ENCODE data around the gene RAET1L.
"Not testable (repeated sequence)": the region's sequence is repeated elsewhere in the genome, so short reads cannot be mapped to it uniquely, and the experiment has no call there.

RAET1L gene

DNA sequence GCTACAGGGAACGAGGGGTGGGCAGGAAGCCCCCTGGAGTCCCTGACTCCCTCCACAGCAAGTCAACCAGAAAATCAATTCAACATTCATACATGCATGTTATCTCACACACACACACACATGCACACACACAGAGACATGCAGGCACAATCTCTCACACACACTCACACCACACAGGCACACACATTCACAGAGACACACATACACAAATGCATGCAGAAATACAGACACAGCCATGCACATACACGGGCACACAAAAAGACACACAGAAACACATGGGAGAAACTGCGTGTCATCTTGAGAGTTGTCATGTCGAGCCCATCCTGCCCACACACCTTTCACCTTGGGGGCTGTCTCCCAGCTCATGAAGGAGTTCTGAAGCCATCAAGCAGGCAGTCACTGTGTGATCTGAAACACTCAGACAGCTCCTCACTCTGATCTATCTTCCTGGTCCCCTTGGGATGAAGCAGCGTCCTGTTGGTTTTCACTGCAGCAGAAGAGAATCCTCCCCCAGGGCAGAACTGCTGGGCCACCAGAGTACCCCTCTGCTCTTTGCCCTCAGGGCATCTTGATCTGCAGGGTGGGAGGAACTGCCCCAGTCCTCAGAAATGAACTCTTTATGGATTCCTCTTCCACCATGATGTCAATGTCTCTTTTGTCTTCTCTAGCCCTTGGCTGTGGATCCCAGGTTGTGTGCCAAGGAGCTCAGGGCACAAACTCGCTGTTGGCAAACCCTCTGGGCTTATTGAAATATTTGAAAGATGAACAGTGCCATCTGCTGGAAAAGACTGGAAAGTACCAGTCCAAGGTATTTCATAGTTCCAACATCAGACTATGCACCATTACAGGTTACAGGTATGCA, 8.8 kb downstream of the RAET1L start:
- peak; percentile 87 for DNase-seq (ENCODE audit: low spot score)

DNA sequence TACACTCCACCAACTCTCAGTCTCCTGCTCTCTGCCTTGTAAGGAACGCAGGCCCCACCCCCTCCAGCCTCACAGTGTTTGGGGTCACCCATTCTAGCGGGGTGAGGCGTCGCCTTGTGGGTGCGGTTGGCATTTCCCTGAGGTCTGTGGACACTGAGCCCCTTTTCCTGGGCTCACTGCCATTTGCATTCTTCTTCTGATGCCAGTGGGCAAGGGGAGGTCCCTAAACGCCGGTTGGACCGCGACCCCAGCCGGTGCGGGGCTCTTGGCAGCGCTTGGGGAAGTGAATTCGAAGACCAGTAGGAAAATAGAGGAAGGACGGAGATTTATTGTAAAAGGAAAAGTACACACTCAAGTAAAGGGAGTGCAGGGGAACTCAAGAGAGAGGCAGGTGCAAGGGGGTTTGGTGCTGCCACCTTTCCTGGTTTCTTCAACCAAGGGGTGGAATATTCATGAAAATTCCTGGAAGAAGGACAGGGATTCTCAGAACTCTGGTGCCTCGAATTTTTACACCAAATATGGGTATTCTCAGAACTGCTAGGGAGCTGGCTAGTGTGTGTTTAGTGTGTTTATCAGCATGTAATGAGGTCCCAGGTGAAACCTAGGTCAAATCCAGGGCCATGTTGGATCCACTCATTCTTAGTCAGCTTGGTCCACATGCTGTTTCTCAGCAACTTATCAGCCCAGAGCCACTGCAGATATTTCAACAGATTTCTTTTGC, 9.9 kb downstream of the RAET1L start:
- not testable (repeated sequence) for DNase-seq (ENCODE audit: low spot score)

DNA sequence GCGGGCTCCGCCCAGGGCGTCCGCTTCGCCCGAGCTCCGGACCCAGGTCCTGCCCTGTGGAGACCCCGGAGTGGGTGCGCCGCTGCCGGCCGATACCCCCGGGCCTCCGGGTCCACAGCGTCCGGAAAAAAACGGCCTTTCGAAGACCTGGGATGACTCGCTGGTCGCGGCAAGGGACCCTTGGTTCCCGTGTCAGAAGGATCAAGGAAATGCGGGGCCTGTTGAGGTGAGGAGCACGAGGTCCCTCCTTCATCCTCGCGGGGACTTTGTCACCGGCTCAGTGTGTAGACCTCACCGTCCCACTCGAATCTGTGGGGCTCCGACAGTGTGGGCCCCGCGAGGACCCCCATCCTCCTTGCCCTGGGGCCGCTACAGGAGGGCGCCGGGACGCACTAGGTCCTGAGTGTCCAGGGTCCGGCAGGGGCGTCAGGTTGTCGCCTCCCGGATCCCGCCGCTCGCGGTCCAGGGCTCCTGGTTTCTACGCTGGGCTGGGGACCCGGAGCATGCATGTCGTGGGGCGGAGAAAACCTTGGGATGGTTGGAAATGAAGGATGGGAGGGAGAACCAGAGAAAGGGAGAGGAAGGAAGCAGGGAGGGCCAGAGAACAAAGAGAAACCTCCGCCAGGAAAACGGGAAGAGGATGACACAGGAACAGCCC, 10.6 kb downstream of the RAET1L start:
- not testable (repeated sequence) for DNase-seq (ENCODE audit: low spot score)

DNA sequence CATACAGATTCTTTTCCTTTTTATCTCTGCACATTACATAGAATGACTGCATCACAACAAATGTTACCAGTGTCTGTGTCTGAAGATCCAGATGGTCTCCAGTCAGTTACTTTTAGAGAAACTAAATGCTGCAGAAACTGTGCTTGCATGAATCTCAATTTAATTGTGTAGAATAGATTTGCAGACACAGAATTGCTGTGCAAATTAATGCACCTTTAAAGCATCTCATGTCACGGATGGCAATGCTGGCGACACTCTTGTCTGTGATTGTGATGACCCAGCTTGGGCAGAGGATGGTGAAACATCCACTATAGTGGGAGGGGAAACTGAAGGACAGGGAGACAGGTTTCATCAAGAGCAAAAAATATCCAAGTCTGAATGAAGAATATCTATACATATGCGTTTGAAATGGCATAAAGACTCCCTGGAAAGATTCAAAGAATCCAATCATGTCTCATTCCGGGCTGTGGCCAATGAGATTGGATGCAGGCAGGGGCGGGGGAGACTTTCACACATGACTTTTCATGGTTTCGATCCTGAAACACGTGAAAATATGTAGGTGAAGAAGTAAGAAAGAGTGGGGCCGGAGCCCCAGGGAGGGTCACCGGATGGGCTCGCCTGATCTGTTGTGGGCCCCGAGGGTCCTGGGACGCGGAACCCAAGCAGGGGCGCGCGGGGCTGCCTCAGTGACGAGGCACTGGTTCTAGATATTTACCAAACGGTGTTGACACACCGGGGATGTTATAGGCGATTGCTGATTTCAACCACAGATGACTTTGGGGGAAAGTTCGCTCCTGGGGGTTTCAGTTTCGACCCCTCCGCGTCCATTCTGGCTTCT, 11.3 kb downstream of the RAET1L start:
- DNase-seq (ENCODE audit: low spot score): not testable (repeated sequence)

DNA sequence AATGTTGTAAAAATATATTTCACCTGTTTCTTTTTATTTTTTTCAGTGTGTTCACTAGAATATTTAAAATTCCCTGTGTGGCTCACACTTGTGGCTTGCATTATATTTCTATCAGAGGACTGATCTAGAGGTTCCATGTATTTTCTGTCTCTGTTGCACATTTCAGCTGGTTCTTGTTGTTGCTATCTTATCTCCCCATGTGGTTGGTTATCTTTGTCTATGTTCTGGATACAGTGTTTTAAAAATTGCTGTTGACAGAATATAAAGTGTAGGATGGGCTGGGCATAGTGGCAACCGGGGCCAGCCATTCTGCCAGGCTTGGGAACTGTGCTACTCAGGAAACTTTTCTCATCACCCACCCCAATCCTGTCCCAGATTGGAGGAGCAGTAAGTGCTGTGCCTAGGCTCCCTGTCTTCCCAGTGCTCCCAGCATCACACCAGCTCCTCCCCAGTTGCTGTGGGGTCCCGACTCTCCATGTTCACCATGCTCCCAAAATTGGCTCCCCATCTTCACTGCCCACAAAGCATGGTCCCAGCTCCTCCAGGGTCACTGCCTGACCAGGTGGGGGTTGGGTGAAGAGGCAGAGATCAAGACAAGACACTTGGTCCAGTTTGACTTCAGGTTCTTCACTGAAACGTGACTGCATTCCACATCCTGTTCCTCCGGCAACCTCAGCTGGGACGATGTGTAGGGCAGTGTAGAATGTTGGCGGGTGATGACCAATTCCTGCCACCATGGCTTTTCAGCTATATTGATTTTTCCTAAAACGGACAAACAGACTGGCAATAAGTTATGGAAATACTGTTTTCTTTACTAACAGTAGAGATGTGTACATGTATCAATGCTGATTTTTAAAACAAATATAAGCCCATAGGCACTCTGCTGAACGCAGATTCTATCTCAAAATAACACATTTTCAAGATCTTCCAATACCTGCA, 12.2 kb downstream of the RAET1L start:
- not testable (repeated sequence) for DNase-seq (ENCODE audit: low spot score)

DNA sequence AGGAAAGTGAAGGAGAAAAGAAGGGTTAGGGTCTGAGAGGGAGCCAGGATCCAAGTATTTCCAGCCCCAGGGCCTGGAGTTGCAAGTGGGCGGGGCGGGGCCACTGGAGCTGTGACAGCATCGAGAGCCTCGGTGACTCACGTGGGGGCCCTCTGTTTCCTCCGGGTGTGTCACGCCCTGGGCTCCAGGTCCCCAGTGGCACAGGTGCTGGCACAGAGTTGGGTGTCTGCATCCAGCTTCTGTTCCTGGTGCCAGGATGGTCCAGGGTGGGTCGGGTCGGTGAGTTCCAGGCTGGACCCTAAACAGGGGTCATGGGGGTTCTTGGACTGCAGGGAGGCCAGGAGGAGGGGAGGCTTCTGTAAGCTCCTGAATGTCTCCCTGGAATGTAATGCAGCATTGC, 16.7 kb downstream of the RAET1L start:
- DNase-seq (ENCODE audit: low spot score): no peak

DNA sequence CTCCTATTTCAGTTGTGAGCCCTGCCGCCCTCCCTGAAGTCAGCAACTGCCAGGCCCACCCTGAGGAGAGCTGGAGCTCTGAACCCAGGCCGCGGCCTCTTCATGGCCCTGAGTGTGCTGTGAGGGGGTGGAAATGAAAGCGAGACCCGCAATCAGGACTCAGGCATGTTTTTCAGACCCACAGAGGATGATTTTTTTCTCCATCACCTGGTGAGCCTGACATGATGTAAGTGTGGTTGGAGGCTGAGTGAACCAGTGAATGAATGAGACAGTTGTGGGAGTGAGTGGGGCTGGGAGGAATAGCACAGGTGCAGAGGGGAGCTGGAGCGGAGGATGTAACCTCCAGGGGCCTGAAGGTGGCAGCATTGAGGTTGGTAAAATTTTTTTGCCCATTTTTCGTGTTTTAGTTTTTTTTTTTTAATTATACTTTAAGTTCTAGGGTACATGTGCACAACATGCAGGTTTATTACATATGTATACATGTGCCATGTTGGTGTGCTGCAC, 18.3 kb downstream of the RAET1L start:
- DNase-seq (ENCODE audit: low spot score): no peak

DNA sequence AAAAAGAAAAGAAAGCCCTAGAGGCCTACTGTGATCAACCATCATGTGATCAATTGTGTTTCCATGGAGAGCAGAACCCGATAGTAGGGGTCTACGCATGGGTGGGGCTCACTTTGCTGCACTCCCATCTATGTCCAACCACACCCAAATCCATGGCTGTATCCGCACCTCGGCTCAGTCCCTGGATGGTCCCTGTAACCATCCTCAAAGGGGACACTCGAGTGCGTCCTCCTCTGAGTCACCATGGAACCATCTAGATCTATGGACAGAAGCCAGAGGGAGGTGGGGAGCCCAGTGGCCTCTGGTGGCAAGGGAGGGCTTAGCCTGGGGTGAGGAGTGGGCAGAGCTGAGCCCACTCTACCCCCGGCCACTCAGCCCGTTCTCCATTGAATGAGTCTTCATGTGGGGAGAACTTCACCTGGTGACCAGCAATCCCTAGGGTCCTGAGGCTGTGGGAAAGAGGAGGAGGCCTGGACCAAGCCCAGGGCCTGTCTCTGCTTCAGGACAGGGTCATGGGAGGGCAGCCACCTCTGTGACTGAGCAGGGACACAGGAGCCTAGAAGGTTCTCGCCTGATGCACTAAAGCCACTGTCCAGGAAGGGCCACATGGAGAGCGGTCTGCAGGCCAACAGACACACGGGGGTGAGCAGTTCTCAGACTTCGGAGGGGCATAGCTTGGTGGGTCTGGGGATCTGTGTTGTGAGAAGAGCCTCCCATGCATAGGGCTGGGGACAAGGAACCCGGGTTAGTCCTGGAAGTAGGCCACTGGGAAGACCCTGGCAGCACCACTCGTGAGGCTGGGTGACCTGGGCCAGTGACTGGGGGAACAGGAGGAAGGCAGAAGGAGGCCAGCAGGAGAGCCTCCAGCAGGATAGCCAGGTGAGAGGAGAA, 19.3 kb downstream of the RAET1L start:
- DNase-seq (ENCODE audit: low spot score): no peak

DNA sequence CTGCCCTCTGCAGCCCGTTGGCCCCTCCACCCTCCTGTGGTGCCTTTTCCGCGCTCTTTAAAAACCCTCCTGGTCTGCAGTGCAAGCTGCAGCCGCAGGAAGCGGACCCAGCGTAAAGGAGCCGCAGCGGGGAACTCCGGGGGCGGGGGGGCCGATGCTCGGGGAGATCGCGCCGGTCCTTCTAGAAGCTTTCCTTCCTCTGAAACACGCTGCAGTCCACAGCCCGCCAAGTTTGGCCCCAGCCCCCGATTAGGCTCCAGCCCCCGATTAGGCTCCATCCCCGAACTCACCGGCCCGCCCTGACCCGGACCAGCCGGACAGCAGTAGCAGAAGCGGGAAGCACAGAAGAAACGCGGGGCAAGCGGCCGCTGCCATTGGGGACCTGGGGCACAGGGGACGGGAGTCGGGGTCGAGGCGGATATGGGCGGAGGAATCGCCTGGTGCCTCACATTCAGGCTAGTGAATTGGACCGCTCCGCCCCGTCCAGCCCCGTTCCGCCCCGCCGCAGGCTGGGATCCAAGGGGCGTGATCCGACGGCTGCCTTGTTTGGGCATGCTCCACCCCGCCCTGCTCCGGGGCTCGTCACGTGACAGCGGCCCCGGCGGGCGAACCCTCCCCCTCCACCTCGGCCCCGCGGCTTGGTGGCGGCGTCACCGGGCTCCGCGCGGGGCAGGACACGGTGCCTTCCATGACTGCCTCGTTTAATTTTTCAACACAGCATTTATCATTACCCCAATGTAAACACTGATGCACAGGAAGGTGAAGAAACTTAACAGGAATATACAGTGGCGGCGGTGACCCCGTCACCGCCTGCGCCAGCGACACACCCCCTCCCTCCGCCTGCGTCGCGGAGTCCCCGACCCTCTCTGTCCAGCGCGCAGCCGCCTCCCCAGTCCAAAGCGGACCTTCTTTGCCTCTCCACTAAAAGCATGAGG, 20.3 kb downstream of the RAET1L start:
- DNase-seq (ENCODE audit: low spot score): peak; percentile 63

DNA sequence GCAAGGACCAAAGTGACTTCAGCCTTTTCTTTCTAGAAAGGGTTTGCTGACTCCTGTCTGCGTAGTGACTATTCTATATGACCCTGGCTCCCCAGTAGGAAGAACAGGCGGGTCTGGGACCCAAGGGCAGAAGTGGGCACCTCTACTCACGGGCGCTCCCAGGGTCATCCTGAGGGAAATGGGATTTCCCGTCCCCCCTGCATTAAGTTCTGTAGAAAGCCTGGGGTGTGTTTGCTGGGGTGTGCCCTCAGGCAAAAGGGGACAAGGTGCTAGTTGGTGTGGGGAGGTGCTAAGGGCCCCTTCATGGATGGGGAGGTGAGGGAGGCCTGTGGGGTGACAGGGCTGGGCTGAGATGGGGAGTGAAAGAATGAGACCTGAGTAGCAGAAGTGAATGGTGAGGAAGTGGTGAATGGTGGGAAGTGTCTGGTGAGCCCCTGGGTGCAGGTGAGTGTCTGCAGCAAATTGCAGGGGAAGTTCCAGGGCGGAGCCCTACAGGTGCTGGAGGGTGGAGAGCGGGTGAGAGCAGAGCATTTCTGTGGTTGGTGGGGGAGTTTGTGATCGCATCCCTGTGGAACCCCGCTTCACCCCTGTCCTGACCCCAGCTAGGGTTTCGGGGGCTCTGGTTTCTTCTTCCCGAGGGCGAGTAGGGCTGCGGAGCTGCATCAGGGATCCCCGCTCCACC, 21.1 kb downstream of the RAET1L start:
- no peak for DNase-seq (ENCODE audit: low spot score)

DNA sequence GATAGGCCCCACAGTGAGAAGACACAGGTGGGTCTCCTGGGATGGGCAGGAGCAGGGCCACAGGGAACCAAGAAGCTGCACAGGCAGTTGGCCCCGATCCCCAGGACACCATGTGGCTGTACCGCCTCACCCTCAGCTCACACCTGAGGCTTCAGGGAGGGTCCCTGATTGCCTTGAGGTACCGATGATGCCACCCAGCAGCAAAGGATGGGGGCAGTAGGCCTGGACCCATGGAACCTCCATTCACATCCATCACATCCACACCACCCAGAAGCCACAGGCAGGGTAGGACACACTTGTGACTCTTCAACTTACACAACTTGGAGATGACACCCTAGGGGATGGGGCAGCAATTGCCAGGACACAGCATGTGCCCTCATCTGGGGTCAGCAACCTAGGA, 21.7 kb downstream of the RAET1L start:
- DNase-seq (ENCODE audit: low spot score): not testable (repeated sequence)

DNA sequence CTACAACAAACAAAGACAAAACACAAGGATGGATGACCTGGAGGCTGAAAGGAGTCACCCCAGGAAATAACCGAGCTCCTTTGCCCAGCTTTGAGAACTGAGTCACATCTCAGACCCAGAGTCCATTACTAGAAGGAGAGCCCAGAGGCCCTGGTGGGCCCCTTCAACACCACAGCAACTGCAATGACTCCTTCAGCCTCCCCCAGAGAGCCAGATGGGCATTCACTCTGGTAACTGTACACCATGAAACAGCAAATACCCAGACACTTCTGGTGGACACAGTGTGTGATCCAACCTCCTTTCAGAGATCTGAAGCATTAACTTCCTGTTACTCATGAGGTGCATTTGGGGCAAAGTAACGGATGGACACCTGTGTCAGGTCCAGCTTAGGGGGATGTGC, 22.6 kb downstream of the RAET1L start:
- no peak for DNase-seq (ENCODE audit: low spot score)

DNA sequence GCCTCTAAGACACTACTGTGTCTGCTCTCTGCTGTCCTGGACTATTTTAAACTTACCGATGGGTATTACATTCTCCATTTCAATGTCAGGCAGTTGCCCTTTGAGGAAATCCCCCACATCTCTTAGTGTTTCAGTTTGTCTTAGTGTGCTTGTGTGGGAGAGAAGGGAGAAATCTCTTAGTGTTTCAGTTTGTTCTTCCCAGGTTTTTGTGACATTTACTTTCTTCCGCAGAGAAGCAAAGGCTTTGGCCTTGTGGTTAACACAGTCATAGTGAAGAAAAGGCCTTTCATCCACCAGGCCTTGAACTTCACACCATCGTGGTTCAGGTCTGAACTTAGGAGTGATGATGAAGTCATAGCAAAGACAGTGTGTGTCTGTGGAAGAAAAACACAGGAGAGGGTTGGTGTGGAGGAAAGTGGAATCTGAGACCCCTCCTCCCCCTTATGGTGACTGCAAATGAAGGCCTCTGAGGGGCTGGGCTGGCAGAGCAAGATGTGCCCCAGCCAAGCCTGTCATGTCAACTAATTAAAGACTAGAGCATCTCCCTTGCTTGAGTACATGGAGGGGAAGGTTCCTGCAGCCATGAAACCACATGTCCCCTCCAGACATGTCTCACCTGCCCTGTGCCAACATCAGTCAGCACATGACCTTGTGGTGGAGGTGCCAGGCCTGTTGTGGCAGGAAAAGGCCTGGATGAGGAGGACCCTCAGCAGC, 23.9 kb downstream of the RAET1L start:
- no peak for DNase-seq (ENCODE audit: low spot score)

DNA sequence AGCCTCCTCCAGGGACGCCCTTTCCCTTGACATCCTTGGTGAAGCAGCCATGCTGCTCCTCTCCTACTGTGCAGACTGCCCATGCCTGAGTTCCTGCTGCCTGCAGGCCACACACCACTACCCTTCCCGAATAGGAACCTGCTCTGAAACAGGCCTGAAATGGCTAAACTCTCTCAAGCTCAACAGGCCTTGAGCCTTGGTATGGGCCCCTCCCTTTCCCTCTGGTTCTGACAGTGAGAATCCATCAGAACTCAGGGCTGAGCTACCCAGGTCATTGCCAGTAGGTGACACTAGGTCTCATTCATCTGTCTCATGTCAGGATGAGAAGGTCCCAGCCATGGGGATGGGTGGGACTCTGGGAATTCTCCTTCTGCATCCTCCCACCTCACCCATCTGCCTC, 25.7 kb downstream of the RAET1L start:
- no peak for DNase-seq (ENCODE audit: low spot score)

DNA sequence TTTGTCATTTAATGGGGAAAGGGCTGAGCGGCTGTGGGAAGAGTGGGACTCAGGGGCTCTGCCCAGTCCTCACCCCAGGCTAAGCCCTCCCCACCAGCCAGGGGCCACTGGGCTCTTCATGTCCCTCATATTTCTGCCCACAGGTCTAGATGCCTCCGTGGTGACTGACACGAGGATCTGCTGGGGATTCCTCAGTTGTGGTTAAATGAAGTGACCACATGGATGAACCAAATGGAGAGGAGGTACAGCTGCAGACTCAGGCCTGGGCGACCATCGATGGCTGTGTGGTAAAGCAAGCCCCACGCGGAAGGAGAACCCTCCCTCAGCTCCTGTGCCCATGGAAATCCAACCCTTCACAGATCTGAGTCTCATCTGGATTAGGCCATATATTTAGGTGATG, 29.4 kb downstream of the RAET1L start:
- DNase-seq (ENCODE audit: low spot score): no peak

DNA sequence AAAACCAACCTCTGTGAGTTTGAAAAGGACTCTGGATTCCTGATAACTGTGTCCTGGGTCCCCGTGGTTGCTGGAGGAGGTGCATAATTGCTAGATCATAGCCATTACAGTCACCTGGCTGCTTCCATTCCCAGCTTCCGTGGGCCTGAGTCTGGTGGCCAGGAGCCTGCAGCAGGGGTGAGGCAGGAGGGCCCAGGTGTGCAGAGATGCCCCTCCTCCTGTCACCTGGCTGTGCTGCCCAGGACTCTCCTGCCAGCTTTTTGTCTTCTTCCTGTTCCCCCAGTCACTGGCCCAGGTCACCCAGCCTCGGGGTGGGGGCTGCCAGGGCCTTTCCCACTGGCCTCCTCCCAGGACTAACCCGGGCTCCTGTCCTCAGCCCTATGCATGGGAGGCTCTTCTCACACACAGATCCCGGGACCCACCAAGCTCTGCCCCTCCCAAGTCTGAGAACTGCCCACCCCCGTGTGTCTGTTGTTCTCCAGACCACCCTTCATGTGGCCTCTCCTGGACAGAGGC, 30.0 kb downstream of the RAET1L start:
- DNase-seq (ENCODE audit: low spot score): no peak

DNA sequence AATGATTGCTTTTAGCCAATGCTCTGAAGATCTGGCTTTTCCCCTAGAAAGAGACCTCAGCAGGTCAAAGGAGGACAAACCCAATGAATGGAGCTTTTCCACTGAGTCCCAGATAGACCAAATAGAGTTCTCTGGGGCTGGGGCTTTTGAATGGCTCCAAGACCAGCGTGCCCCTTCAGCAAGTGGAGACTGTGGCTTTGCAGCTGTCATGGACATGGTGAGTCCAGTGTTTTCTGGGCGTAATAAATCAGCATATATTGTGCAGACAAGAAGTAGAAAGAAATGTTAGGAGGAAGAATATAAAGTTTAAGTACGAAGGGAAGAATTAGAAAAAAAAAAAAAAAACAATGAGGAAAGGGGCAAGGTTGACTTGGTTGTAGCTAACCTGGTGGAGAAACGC, 33.5 kb downstream of the RAET1L start:
- no peak for DNase-seq (ENCODE audit: low spot score)

Measured in putamen (tissue), 1 donor.